Endothelial cell of umbilical vein (primary cell): ENCODE data around the gene STARD13. TPM values are rescaled to one million over a fixed set of nuclear protein-coding genes. Genes with fewer than 3 reads are reported as not detected.

Experiments used
- BruUV-seq: library from RNA; stranded (reverse); fragments of 400-500 nt; replicated peaks from 2 replicates; lab custom pipeline; 2021; lab: Mats Ljungman, UMichigan
- CTCF ChIA-PET: fragments of 300-600, 350-600 bp; sonication (Branson Sonifier 250); formaldehyde crosslinking; loops from one replicate; lab custom pipeline; 2021; ENCODE audit warnings: antibody characterized with exemption, inconsistent platforms; lab: Charles Lee
- POLR2A ChIA-PET: fragments of 300-600, 350-600 bp; sonication (Branson Sonifier 250); formaldehyde crosslinking; loops from one replicate; lab custom pipeline; 2021; ENCODE audit warnings: antibody characterized with exemption, inconsistent platforms; lab: Charles Lee
- DNase-seq: peaks from one replicate; pipeline ENCODE4 v3.0.0-alpha.2; 2011; ENCODE audit warnings: low read depth, low spot score
- FAIRE-seq: peaks from 2 replicates; lab custom pipeline; 2011; peaks lifted over from hg19 to GRCh38; lab: Jason Lieb, UNC
- H2AFZ ChIP-seq: 2 replicates; pipeline ENCODE4 v1.6.0; 2012; ENCODE audit warnings: low read depth, low read length, control low read depth, inconsistent platforms
- H3K27ac ChIP-seq: 2 replicates; pipeline ENCODE4 v1.5.1; 2011; ENCODE audit warnings: low read depth, mild to moderate bottlenecking, control low read depth, low read length, moderate library complexity; ENCODE audit not compliant: insufficient read depth
- H3K27me3 ChIP-seq, 2 experiments: 2 replicates each; pipeline versions ENCODE4 v1.6.0 to v1.6.1; 2011; ENCODE audit warnings: low read length in 2 of 2, mixed read lengths in 1 of 2; ENCODE audit not compliant: control insufficient read depth in 2 of 2, insufficient read depth in 2 of 2
- H3K36me3 ChIP-seq, 2 experiments: 2 replicates in 1 of 2; 3 replicates in 1 of 2; pipeline ENCODE4 v1.5.1; 2011; ENCODE audit warnings: low read length in 2 of 2, mild to moderate bottlenecking in 1 of 2, moderate library complexity in 1 of 2; ENCODE audit not compliant: control insufficient read depth in 2 of 2, insufficient read depth in 2 of 2; ENCODE audit errors: extremely low read depth in 1 of 2
- H3K4me1 ChIP-seq: 3 replicates; pipeline ENCODE4 v1.5.1; 2011; ENCODE audit warnings: mild to moderate bottlenecking, low read length; ENCODE audit not compliant: control insufficient read depth, insufficient read depth; ENCODE audit errors: extremely low read depth
- H3K4me2 ChIP-seq: 2 replicates; pipeline ENCODE4 v1.6.1; 2011; ENCODE audit warnings: low read length, control low read depth, mixed read lengths; ENCODE audit not compliant: insufficient read depth
- H3K4me3 ChIP-seq, 3 experiments: fragments of 200-600 bp in 1 of 3; sonication (generic), shearing (Covaris generic) in 1 of 3; replicated peaks in 1 of 3; 2 replicates each; pipeline ENCODE4 v1.5.1; 2011 to 2016; ENCODE audit warnings: control low read depth in 3 of 3, low read length in 3 of 3, mild to moderate bottlenecking in 2 of 3, inconsistent platforms in 1 of 3, low read depth in 1 of 3, moderate library complexity in 1 of 3; ENCODE audit not compliant: insufficient read depth in 1 of 3
- H3K79me2 ChIP-seq: 2 replicates; pipeline ENCODE4 v1.6.0; 2012; ENCODE audit warnings: low read length, inconsistent platforms; ENCODE audit not compliant: control insufficient read depth, insufficient read depth
- H3K9ac ChIP-seq: replicated peaks from 2 replicates; pipeline ENCODE3; 2011; ENCODE audit warnings: low read length, control low read depth; ENCODE audit not compliant: insufficient read depth; ENCODE audit errors: extremely low read depth
- H3K9me1 ChIP-seq: replicated peaks from 3 replicates; pipeline ENCODE4 v1.6.0; 2011; ENCODE audit warnings: mild to moderate bottlenecking, low read length; ENCODE audit not compliant: control insufficient read depth, insufficient read depth; ENCODE audit errors: extremely low read depth
- H3K9me3 ChIP-seq: replicated peaks from 2 replicates; pipeline ENCODE4 v1.5.1; 2012; ENCODE audit warnings: low read length, inconsistent platforms; ENCODE audit not compliant: control insufficient read depth, insufficient read depth
- H4K20me1 ChIP-seq: replicated peaks from 2 replicates; pipeline ENCODE3; 2011; ENCODE audit warnings: mild to moderate bottlenecking, low read length; ENCODE audit not compliant: control insufficient read depth, insufficient read depth; ENCODE audit errors: extremely low read depth
- EZH2 ChIP-seq: IDR thresholded peaks from 2 replicates; pipeline ENCODE4 v1.6.1; 2012; ENCODE audit warnings: borderline replicate concordance, low read depth, mild to moderate bottlenecking, moderate library complexity, low read length, inconsistent platforms; ENCODE audit not compliant: severe bottlenecking
- FOS ChIP-seq: IDR thresholded peaks from 2 replicates; pipeline ENCODE4 v1.6.1; 2011; ENCODE audit warnings: mild to moderate bottlenecking, low read length, moderate library complexity, borderline replicate concordance; ENCODE audit not compliant: insufficient read depth
- GATA2 ChIP-seq: IDR thresholded peaks from 2 replicates; pipeline ENCODE4 v1.7.0; 2011; ENCODE audit warnings: low read depth, mild to moderate bottlenecking, moderate library complexity, mixed read lengths, low read length; ENCODE audit not compliant: insufficient read length, insufficient read depth
- JUN ChIP-seq: IDR thresholded peaks from 2 replicates; pipeline ENCODE4 v1.6.1; 2011; ENCODE audit warnings: borderline replicate concordance, low read depth; ENCODE audit not compliant: insufficient read length, insufficient read depth
- MYC ChIP-seq: IDR thresholded peaks from one replicate; pipeline ENCODE4 v1.6.1; 2011; ENCODE audit warnings: mild to moderate bottlenecking, low read depth, low read length
- POLR2A ChIP-seq: IDR thresholded peaks from 2 replicates; pipeline ENCODE4 v1.6.1; 2012; ENCODE audit warnings: low read depth, mild to moderate bottlenecking, control low read depth, low read length
- POLR2AphosphoS5 ChIP-seq: IDR thresholded peaks from 2 replicates; pipeline ENCODE4 v1.6.1; 2012; ENCODE audit warnings: low read depth, mild to moderate bottlenecking, control low read depth, low read length, moderate library complexity; ENCODE audit not compliant: insufficient read depth
- dilution Hi-C: fragments of 300-500 bp; cut with MboI; formaldehyde crosslinking; loops from one replicate; pipeline ENCODE4 v1.15.0; 2019; ENCODE audit warnings: low sequenced_read_pairs; ENCODE audit not compliant: extremely low pct_ligation_motif_present
- intact Hi-C: fragments of 100-400 bp; cut with micrococcal nuclease; formaldehyde crosslinking; loops from one replicate; pipeline ENCODE4 v1.10.0; 2022
- polyA plus RNA-seq, 4 experiments: library from polyadenylated mRNA; depleted of rRNA in 3 of 4; stranded (reverse) in 3 of 4; unstranded in 1 of 4; fragments of >200 nt; gene quantifications; 2 replicates each; pipeline versions ENCODE4 v1.2.1 to v1.2.3, GENCODE V29; 2011 to 2012; ENCODE audit warnings: missing spikeins in 1 of 4
- total RNA-seq: library from RNA; stranded (reverse); gene quantifications from 2 replicates; pipeline ENCODE4 v1.2.3, GENCODE V29; 2021
- TF ChIP-seq, protein P1 (sequence below), 2 donors: IDR thresholded peaks; 1 replicate in 1 of 2; 2 replicates in 1 of 2; pipeline ENCODE4 v1.5.1; 2011; ENCODE audit warnings: low read length in 2 of 2, mild to moderate bottlenecking in 2 of 2, moderate library complexity in 2 of 2, control low read depth in 1 of 2, inconsistent platforms in 1 of 2, low read depth in 1 of 2; ENCODE audit not compliant: insufficient read depth in 1 of 2; ENCODE audit errors: extremely low read depth in 1 of 2
- TF ChIP-seq, protein P2 (sequence below): IDR thresholded peaks from 2 replicates; pipeline ENCODE4 v1.6.1; 2011; ENCODE audit not compliant: insufficient read depth, insufficient read length

STARD13 gene
- total and polyA plus RNA-seq, 2 donors (not counting 3 experiments of a cell fraction or from before 2014, with no cell fraction given), result 11.0 to 47.7 TPM

DNA sequence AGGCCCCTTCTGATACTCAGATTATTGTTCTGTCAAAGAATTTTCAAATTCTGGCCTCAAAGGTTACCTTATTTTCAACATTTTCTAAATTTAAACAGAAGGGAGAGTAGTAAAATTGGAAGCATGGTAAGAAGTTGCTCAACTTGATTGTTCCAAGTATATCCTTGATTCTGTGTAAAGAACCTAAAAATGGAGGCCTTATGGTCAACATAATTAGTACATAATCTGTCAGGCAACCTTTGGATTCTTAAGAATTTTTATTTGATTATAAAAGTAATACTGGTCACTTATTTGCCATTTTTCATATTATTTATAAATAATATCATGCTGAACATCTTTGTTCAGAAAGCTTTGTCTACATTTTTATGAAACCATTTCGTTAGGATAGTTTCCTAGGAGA is 83.9 kb downstream of the STARD13 start:
- intact Hi-C loops (loop anchor here (10.0 kb wide), 1 partner anchor 1743 kb away; the partner anchor contains the start of gene NBEA), dilution Hi-C loops (no loop called here)
- Histone ChIP-seq H3K9ac (no peak overlapping the region), H3K9me1 (no peaks in the 10 kb centered on the region), H3K79me2 (peaks cover 94% of the 10 kb centered on the region), H2AFZ (no peak overlapping the region), H4K20me1 (no peaks in the 10 kb centered on the region), H3K27me3 (no peaks in the 10 kb centered on the region), H3K9me3 (no peaks in the 10 kb centered on the region), H3K4me2 (no peak overlapping the region), H3K27ac (no peak overlapping the region), H3K4me3 (no peak overlapping the region), H3K4me1 (peaks cover 42% of the 10 kb centered on the region), H3K36me3 (no peaks in the 10 kb centered on the region)
- BruUV-seq, result no TSS peak
- CTCF ChIA-PET, result interaction anchor here (1.2 kb wide), 1 partner anchor 10 kb away, joined by 4 read pairs; no protein-coding TSS in a partner anchor
- DNase-seq, result no peak
- no peak for FAIRE-seq
- TF ChIP-seq JUN (no peak), POLR2A (no peak)
- POLR2A ChIA-PET, result no interaction called here

DNA sequence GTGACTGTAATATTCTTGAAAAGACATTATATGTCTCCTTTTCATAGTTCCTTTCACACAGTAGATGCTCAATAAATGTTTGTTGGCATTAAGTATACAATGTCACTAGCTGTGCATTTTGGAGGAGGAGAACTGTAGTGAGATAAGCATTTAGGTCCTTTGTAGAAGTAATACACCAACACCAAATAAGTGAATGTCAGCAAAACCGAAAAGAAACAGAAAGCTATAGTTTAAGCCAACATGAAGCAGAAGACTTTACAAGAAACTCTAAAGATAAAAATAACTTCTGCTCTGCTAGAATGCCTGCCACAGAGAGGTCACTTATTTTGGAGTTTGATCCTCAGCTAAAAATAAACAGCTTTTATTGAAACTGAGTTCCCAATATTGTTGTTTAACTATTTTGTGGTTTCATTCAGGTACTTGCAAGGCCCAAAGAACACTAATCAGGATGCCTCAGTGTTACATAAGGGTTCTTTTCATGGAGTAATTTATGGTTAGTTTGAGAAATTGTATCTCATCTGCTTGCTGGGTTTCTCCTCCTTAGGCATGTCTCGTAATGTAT is 86.2 kb downstream of the STARD13 start:
- no TSS peak for BruUV-seq
- Histone ChIP-seq H2AFZ (no peak overlapping the region), H3K4me3 (no peak overlapping the region), H3K79me2 (peaks cover 95% of the 10 kb centered on the region), H3K27me3 (no peaks in the 10 kb centered on the region), H4K20me1 (no peaks in the 10 kb centered on the region), H3K36me3 (no peaks in the 10 kb centered on the region), H3K9ac (no peak overlapping the region), H3K9me3 (no peaks in the 10 kb centered on the region), H3K9me1 (no peaks in the 10 kb centered on the region), H3K27ac (no peak overlapping the region), H3K4me1 (peaks cover 33% of the 10 kb centered on the region), H3K4me2 (no peak overlapping the region)
- no peak for TF ChIP-seq GATA2
- TF ChIP-seq MYC, result no peak
- TF ChIP-seq, protein P1, sequence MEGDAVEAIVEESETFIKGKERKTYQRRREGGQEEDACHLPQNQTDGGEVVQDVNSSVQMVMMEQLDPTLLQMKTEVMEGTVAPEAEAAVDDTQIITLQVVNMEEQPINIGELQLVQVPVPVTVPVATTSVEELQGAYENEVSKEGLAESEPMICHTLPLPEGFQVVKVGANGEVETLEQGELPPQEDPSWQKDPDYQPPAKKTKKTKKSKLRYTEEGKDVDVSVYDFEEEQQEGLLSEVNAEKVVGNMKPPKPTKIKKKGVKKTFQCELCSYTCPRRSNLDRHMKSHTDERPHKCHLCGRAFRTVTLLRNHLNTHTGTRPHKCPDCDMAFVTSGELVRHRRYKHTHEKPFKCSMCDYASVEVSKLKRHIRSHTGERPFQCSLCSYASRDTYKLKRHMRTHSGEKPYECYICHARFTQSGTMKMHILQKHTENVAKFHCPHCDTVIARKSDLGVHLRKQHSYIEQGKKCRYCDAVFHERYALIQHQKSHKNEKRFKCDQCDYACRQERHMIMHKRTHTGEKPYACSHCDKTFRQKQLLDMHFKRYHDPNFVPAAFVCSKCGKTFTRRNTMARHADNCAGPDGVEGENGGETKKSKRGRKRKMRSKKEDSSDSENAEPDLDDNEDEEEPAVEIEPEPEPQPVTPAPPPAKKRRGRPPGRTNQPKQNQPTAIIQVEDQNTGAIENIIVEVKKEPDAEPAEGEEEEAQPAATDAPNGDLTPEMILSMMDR (IDR thresholded peaks at IDR 0.05; ENCODE audit: extremely low read depth in 1 of 2, insufficient read depth in 1 of 2, low read depth in 1 of 2, low read length in 2 of 2), result no peak
- no peak for TF ChIP-seq POLR2A
- TF ChIP-seq FOS, result no peak
- TF ChIP-seq POLR2AphosphoS5, result no peak
- TF ChIP-seq JUN, result no peak
- TF ChIP-seq, protein P2, sequence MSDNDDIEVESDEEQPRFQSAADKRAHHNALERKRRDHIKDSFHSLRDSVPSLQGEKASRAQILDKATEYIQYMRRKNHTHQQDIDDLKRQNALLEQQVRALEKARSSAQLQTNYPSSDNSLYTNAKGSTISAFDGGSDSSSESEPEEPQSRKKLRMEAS, result no peak
- TF ChIP-seq EZH2, result no peak
- POLR2A ChIA-PET, result interaction anchor here (1.0 kb wide), 1 partner anchor 30 kb away, joined by 3 read pairs; no protein-coding TSS in a partner anchor
- FAIRE-seq (no peak), DNase-seq (no peak)
- CTCF ChIA-PET, result no interaction called here
- intact Hi-C loops (no loop called here), dilution Hi-C loops (no loop called here)
